HCT116 (cell line): ENCODE data around the gene OR5AP2. TPM values are rescaled to one million over a fixed set of nuclear protein-coding genes. Genes with fewer than 3 reads are reported as not detected.

Experiments
- ATAC-seq: fragments of 200-7000 bp; cut with Tn5 transposase; 2 replicates; pipeline ENCODE4 v1.9.1; 2020; ENCODE audit warnings: mild to moderate bottlenecking, moderate library complexity
- BruUV-seq: library from RNA; stranded (reverse); fragments of 400-500 nt; replicated peaks from 2 replicates; lab custom pipeline; 2021; lab: Mats Ljungman, UMichigan
- CTCF ChIA-PET: fragments of 300-600 bp; sonication (Branson Sonifier 250); formaldehyde crosslinking; loops from one replicate; lab custom pipeline; 2021; ENCODE audit warnings: antibody characterized with exemption; lab: Charles Lee
- POLR2A ChIA-PET: fragments of 300-600, 350-600 bp; sonication (Branson Sonifier 250); formaldehyde crosslinking; loops from one replicate; lab custom pipeline; 2021; ENCODE audit warnings: antibody characterized with exemption; lab: Charles Lee
- RAD21 ChIA-PET, 2 experiments: fragments of 300-600 bp; sonication (Branson Sonifier 250); formaldehyde crosslinking; loops; one replicate each; lab custom pipeline; 2023; ENCODE audit warnings: low total read pairs in 2 of 2; ENCODE audit not compliant: uncharacterized antibody in 2 of 2, unreplicated experiment in 2 of 2, low non-redundant PET in 1 of 2; lab: Charles Lee
- DNase-seq: peaks from one replicate; pipeline ENCODE4 v3.0.0-alpha.2; 2010; ENCODE audit warnings: low read depth, low spot score
- H2AFZ ChIP-seq: fragments of 200-600 bp; shearing (Covaris generic), sonication (generic); 2 replicates; pipeline ENCODE4 v1.6.1; 2017; ENCODE audit warnings: low read depth, mixed run types, mixed read lengths, antibody characterized with exemption, low read length; ENCODE audit not compliant: poor library complexity, severe bottlenecking
- H3K27ac ChIP-seq: 2 replicates; pipeline ENCODE4 v1.5.1; 2012; ENCODE audit warnings: low read depth, low read length
- H3K27me3 ChIP-seq: fragments of 200-600 bp; sonication (generic); 2 replicates; pipeline ENCODE4 v1.6.1; 2016; ENCODE audit warnings: mixed run types, low read length, mixed read lengths; ENCODE audit not compliant: insufficient read depth
- H3K36me3 ChIP-seq, 2 experiments: fragments of 200-500 bp in 1 of 2; fragments of 200-600 bp in 1 of 2; sonication (Bioruptor generic) in 1 of 2; sonication (generic) in 1 of 2; 2 replicates each; pipeline versions ENCODE4 v1.5.1 to v1.6.1; 2014 to 2016; ENCODE audit warnings: low read length in 2 of 2, inconsistent platforms in 1 of 2, mixed read lengths in 1 of 2, mixed run types in 1 of 2; ENCODE audit not compliant: insufficient read depth in 2 of 2, control insufficient read depth in 1 of 2
- H3K4me1 ChIP-seq, 2 experiments: fragments of 200-600 bp in 1 of 2; sonication (generic) in 1 of 2; 2 replicates each; pipeline versions ENCODE4 v1.5.1 to v1.6.1; 2012 to 2017; ENCODE audit warnings: low read length in 2 of 2, inconsistent platforms in 1 of 2, mild to moderate bottlenecking in 1 of 2, mixed read lengths in 1 of 2, mixed run types in 1 of 2, moderate library complexity in 1 of 2; ENCODE audit not compliant: insufficient read depth in 2 of 2, control insufficient read depth in 1 of 2
- H3K4me2 ChIP-seq: fragments of 200-600 bp; sonication (generic); 2 replicates; pipeline ENCODE4 v1.6.1; 2017; ENCODE audit warnings: mixed run types, low read length, mixed read lengths
- H3K4me3 ChIP-seq, 2 experiments: fragments of 200-600 bp in 1 of 2; sonication (generic) in 1 of 2; replicated peaks in 1 of 2; 2 replicates each; pipeline ENCODE4 v1.5.1; 2011 to 2016; ENCODE audit warnings: low read length in 2 of 2, control low read depth in 1 of 2, low read depth in 1 of 2, mild to moderate bottlenecking in 1 of 2, mixed read lengths in 1 of 2, mixed run types in 1 of 2
- H3K79me2 ChIP-seq: fragments of 200-600 bp; sonication (generic); 2 replicates; pipeline ENCODE4 v1.6.1; 2017; ENCODE audit warnings: mild to moderate bottlenecking, mixed run types, low read length, moderate library complexity, mixed read lengths; ENCODE audit not compliant: insufficient read depth
- H3K9ac ChIP-seq: fragments of 200-600 bp; sonication (generic); 2 replicates; pipeline ENCODE4 v1.6.1; 2016; ENCODE audit warnings: low read length, mixed read lengths
- H3K9me2 ChIP-seq: fragments of 200-600 bp; sonication (generic), shearing (Covaris generic); 2 replicates; pipeline ENCODE4 v1.6.1; 2017; ENCODE audit warnings: mixed run types, mild to moderate bottlenecking, moderate library complexity; ENCODE audit not compliant: insufficient read depth
- H3K9me3 ChIP-seq, 2 experiments: fragments of 200-500 bp in 1 of 2; fragments of 200-600 bp in 1 of 2; sonication (Bioruptor generic) in 1 of 2; sonication (generic) in 1 of 2; 2 replicates each; pipeline ENCODE4 v1.6.1; 2014 to 2017; ENCODE audit warnings: low read length in 2 of 2, mixed read lengths in 2 of 2, inconsistent platforms in 1 of 2, low read depth in 1 of 2, mild to moderate bottlenecking in 1 of 2, mixed run types in 1 of 2, moderate library complexity in 1 of 2; ENCODE audit not compliant: control insufficient read depth in 1 of 2, insufficient read depth in 1 of 2
- H4K20me1 ChIP-seq: fragments of 200-600 bp; sonication (generic), shearing (Covaris generic); 2 replicates; pipeline ENCODE4 v1.6.1; 2017; ENCODE audit warnings: mixed run types, mild to moderate bottlenecking, moderate library complexity; ENCODE audit not compliant: insufficient read depth
- ELF1 ChIP-seq: IDR thresholded peaks from 2 replicates; pipeline ENCODE4 v1.6.1; 2012; ENCODE audit warnings: low read depth, borderline replicate concordance
- POLR2A ChIP-seq: IDR thresholded peaks from 2 replicates; pipeline ENCODE4 v1.7.0; 2011; ENCODE audit warnings: borderline replicate concordance; ENCODE audit not compliant: insufficient read depth, insufficient read length; ENCODE audit errors: extremely low read depth
- SP1 ChIP-seq: IDR thresholded peaks from 2 replicates; pipeline ENCODE4 v1.6.1; 2012; ENCODE audit warnings: low read depth
- ZFX ChIP-seq: fragments of 450-650 bp; IDR thresholded peaks from 2 replicates; pipeline ENCODE4 v1.6.1; 2017
- ZNF274 ChIP-seq: fragments of 200-500 bp; sonication (Bioruptor generic); IDR thresholded peaks from 2 replicates; pipeline ENCODE4 v1.6.1; 2014; ENCODE audit warnings: mild to moderate bottlenecking, low read depth, low read length, inconsistent platforms
- intact Hi-C: fragments of 100-400 bp; cut with micrococcal nuclease; formaldehyde crosslinking; loops from 2 replicates; pipeline ENCODE4 v1.10.0; 2022
- total RNA-seq: library from RNA; stranded (reverse); gene quantifications from one replicate; pipeline ENCODE4 v1.2.1, GENCODE V29; 2021; ENCODE audit not compliant: unreplicated experiment
- TF ChIP-seq, protein P1 (sequence below): IDR thresholded peaks from 2 replicates; pipeline ENCODE4 v1.6.1; 2011; ENCODE audit warnings: mild to moderate bottlenecking, low read length, moderate library complexity; ENCODE audit not compliant: insufficient replicate concordance; ENCODE audit errors: extremely low read depth
- TF ChIP-seq, protein P2 (sequence below), 3 experiments: fragments of 200-600 bp in 1 of 3; sonication (generic) in 1 of 3; IDR thresholded peaks in 2 of 3; conservative IDR thresholded peaks in 1 of 3; 2 replicates each; pipeline ENCODE4 v1.5.1; 2012 to 2017; ENCODE audit warnings: low read depth in 2 of 3, low read length in 2 of 3, antibody characterized with exemption in 1 of 3, borderline replicate concordance in 1 of 3, control low read depth in 1 of 3, mild to moderate bottlenecking in 1 of 3, mixed read lengths in 1 of 3, mixed run types in 1 of 3, moderate library complexity in 1 of 3; ENCODE audit not compliant: insufficient read depth in 1 of 3

The OR5AP2 gene
- total RNA-seq, 1 experiment from 2014 or later: not detected

DNA sequence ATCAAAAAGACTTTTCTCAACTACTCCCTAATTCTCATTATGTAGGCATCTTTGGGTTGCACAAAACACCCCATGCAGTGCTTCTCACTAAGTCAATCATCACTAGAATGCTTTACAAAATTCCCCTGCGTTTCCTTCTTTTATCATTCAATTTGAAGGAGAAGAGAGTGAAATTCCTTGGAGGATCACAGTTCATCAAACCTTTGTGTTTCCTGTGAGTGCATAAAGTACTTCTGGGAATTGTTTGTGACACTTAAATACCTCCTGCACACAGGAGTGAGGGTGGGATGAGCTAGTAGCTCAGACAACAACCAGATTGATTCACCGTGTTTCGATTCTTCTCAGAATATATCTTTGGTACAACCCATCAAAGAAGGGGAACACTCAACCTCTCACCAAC, 17.5 kb upstream of the OR5AP2 start:
- Histone ChIP-seq H3K27ac (no peak overlapping the region), H3K9me3 (peaks cover 0 to 5% of the 10 kb centered on the region in 2 experiments; a peak in 2 of 4 replicates), H3K9ac (no peak overlapping the region), H3K36me3 (no peaks in the 10 kb centered on the region)
- CTCF ChIA-PET: no interaction called here
- ATAC-seq: no peak
- no peak for TF ChIP-seq ELF1
- TF ChIP-seq POLR2A: no peak
- TF ChIP-seq, protein P1, sequence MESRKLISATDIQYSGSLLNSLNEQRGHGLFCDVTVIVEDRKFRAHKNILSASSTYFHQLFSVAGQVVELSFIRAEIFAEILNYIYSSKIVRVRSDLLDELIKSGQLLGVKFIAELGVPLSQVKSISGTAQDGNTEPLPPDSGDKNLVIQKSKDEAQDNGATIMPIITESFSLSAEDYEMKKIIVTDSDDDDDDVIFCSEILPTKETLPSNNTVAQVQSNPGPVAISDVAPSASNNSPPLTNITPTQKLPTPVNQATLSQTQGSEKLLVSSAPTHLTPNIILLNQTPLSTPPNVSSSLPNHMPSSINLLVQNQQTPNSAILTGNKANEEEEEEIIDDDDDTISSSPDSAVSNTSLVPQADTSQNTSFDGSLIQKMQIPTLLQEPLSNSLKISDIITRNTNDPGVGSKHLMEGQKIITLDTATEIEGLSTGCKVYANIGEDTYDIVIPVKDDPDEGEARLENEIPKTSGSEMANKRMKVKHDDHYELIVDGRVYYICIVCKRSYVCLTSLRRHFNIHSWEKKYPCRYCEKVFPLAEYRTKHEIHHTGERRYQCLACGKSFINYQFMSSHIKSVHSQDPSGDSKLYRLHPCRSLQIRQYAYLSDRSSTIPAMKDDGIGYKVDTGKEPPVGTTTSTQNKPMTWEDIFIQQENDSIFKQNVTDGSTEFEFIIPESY: no peak
- no peak for TF ChIP-seq ZNF274
- no peak for TF ChIP-seq SP1
- no peak for TF ChIP-seq ZFX
- TF ChIP-seq, protein P2, sequence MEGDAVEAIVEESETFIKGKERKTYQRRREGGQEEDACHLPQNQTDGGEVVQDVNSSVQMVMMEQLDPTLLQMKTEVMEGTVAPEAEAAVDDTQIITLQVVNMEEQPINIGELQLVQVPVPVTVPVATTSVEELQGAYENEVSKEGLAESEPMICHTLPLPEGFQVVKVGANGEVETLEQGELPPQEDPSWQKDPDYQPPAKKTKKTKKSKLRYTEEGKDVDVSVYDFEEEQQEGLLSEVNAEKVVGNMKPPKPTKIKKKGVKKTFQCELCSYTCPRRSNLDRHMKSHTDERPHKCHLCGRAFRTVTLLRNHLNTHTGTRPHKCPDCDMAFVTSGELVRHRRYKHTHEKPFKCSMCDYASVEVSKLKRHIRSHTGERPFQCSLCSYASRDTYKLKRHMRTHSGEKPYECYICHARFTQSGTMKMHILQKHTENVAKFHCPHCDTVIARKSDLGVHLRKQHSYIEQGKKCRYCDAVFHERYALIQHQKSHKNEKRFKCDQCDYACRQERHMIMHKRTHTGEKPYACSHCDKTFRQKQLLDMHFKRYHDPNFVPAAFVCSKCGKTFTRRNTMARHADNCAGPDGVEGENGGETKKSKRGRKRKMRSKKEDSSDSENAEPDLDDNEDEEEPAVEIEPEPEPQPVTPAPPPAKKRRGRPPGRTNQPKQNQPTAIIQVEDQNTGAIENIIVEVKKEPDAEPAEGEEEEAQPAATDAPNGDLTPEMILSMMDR (IDR thresholded peaks at IDR 0.05 in 2 of 3, conservative IDR thresholded peaks at IDR 0.05 in 1 of 3; ENCODE audit: borderline replicate concordance in 1 of 3, insufficient read depth in 1 of 3, low read depth in 2 of 3, low read length in 2 of 3): no peak
- TF ChIP-seq, all 23 proteins: peak for 0
- Histone ChIP-seq H2AFZ (no peak overlapping the region), H3K9me2 (no peaks in the 10 kb centered on the region), H3K79me2 (no peaks in the 10 kb centered on the region), H4K20me1 (no peaks in the 10 kb centered on the region), H3K4me1 (no peaks in the 10 kb centered on the region), H3K27me3 (no peaks in the 10 kb centered on the region), H3K4me3 (no peak overlapping the region), H3K4me2 (no peak overlapping the region)
- RAD21 ChIA-PET: no interaction called here
- POLR2A ChIA-PET: no interaction called here
- no peak for DNase-seq
- BruUV-seq: no TSS peak
- intact Hi-C loops: no loop called here
